ENCODE results near the gene B4GALNT3.

The B4GALNT3 gene

GRCh38 chr12:467591-467990, 7.9 kb downstream of the B4GALNT3 start:
- no peak for TF ChIP-seq CTCF (conservative IDR thresholded peaks at IDR 0.05; ENCODE audit: low read depth, low read length)
- H3K4me3 ChIP-seq (ENCODE audit: low read length): no peak overlapping the region
- no peak for DNase-seq (ENCODE audit: low read depth)

DNA sequence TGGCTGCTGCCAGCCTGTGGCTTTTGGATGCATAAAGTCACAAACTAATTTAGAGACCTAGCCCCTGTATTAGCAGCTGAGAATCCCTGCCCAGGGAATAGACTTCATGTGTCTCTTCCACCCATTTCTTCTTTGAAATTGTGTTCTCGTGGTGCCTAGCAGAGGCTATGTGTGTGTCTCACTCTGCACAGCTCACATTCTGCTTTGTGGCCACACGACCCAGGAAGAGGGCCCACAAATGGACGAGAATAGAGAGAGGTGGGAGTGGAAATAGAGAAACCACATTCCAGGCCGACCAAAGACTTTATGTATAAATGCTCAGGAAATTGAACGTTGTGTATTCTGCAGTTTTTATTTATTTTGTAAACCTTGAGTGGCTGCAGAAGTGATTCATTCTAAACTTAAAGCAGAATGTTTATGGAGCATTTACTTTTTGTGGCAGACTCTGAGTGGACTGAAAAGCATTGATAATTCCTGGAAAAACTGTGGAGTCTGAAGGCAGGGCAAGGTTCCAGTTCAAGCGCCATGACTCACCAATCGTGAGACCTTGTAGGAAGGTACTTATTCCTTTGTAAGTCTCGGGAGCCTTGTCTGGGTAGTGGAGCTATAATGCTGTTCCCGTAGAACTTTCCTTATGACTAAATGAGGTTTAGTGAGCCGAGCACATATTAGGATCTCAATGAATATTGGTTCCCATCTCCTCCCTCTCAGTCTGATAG, 9.1 kb downstream of the B4GALNT3 start:
- no peak overlapping the region for H3K4me3 ChIP-seq (ENCODE audit: low read length)
- TF ChIP-seq CTCF (conservative IDR thresholded peaks at IDR 0.05; ENCODE audit: low read depth, low read length): no peak
- DNase-seq (ENCODE audit: low read depth): no peak

DNA sequence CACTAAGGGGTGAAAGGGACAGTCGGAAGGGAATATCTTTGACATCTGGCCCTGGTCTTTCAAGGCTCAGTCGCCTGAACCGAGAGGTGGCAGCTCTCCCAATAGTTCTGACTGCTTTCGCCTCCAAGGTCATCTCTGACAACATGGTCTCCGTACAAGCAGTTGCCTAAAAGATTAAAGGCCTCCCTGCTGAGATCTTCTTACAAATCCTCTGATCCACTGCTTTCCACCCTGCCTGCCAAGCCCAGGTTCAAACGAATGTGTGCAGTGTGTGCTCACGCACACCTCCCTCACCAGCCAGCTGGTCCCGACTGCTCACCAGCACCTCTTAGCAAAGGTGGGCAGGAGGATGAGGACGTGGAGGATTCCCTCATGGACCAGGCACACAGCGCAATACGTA, 10.4 kb downstream of the B4GALNT3 start:
- no peak for TF ChIP-seq CTCF (conservative IDR thresholded peaks at IDR 0.05; ENCODE audit: low read depth, low read length)
- H3K4me3 ChIP-seq (ENCODE audit: low read length): no peak overlapping the region
- DNase-seq (ENCODE audit: low read depth): no peak

GRCh38 chr12:473198-473597, 13.5 kb downstream of the B4GALNT3 start:
- no peak for DNase-seq (ENCODE audit: low read depth)
- no peak overlapping the region for H3K4me3 ChIP-seq (ENCODE audit: low read length)
- TF ChIP-seq CTCF (conservative IDR thresholded peaks at IDR 0.05; ENCODE audit: low read depth, low read length): no peak

GRCh38 chr12:473863-474577, 14.3 kb downstream of the B4GALNT3 start:
- no peak overlapping the region for H3K4me3 ChIP-seq (ENCODE audit: low read length)
- no peak for DNase-seq (ENCODE audit: low read depth)

DNA sequence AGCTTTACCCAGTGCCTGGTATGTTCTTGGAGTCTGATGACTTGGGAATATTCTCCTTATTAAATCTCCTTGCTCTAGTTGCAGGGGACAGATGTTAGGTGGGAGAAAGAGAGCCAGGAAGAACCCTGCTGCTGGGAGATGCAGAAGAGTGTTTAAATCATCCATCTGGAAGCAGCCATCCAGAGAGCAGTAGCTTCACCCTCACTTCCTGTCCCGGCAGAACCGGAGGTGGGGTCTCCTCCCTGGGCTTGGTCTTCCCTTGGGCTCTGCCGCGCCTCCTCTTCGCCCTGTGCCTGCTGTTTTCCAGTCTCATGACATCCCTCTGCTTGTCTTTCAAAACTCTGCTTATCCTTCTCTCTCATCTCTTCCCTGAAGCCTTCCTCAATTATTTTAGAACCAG, 15.5 kb downstream of the B4GALNT3 start:
- H3K4me3 ChIP-seq (ENCODE audit: low read length): no peak overlapping the region
- DNase-seq (ENCODE audit: low read depth): no peak
- no peak for TF ChIP-seq CTCF (conservative IDR thresholded peaks at IDR 0.05; ENCODE audit: low read depth, low read length)

More at GRCh38 chr12:473863-474577, 14.3 kb downstream of the B4GALNT3 start:
- no peak for TF ChIP-seq CTCF (conservative IDR thresholded peaks at IDR 0.05; ENCODE audit: low read depth, low read length)

DNA sequence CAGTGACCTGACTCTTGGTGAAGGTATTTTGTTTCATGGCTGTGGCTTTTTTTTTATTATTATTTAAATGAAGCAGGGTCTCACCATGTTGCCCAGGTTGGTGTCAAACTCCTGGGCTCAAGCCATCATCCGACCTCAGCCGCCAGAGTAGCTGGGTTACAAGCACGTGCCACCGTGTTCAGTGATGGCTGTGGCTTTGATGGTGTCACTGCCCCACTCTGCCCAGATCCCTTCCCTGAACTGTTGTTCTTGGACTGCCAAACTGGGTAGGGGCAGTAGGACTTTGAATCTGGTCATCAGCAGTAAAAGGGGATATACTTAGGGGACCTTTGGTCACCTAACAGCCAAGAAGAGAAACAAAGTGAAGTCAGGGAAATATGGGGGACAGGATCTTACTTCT, 19.4 kb downstream of the B4GALNT3 start:
- no peak for DNase-seq (ENCODE audit: low read depth)
- H3K4me3 ChIP-seq (ENCODE audit: low read length): no peak overlapping the region
- no peak for TF ChIP-seq CTCF (conservative IDR thresholded peaks at IDR 0.05; ENCODE audit: low read depth, low read length)

Measured in retinal pigment epithelial cell (primary cell).